NCI-H1436 (cell line): ENCODE measurements around the gene PSME2.
A peak's percentile ranks its signal among the peaks of the same experiment; 100 is the strongest.
"Not testable (repeated sequence)": the region's sequence is repeated elsewhere in the genome, so short reads cannot be mapped to it uniquely, and the experiment has no call there.

Experiments used
- DNase-seq: peaks from one replicate; lab custom pipeline; 2025; lab: John Stamatoyannopoulos, UW

The PSME2 gene

DNA sequence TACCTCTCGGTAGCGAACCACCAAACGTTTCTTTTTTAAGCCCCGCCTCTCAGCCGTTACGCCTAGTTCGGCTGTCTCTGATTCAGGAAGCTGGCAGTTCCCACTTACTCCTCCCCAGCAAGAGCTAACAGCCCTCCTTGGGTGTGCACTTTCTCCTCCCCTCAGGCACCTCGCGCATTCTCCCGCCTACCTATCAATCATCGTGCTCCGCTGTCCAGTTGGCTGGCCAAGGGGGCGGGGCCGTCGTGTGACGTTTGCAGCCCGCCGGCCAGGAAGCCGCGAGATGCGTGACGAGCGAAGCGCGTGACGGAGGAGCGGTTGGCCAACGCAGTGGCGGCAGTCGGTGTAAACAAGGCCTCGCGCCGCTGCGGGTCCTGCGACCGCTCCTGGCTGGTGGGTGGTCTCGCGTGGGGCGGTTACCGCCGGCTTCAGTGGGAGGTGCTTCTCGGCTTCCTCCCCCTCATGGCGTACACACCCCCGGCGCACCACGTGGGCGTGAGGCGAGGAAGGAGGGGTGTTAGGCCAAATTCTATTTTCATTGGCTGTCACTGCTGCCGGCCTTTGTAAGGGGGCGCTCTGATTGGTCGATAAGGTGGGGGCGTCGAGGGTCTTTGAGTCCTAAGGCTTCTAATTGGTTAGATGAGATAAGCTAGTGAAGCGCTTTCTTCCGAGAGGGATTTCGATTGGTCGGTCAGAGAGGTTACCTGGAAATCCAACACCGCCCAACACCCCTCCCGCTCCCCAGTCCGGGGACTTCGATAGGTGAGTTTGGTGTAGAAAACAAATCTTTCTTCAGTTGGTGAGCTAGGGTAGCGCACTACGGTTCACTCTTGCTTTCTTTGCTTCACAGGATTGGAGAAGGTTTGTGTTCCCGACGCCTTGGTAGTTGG lies 31.6 kb downstream of the PSME2 start, which contains the start of the genes DCAF11 and NRL:
Gene DCAF11 (plus strand): TSS at position 246 of the 890 bp plus-strand sequence. CDS start 818 bp downstream, outside the sequence.
Gene NRL (minus strand): TSS at position 418 of the 890 bp plus-strand sequence. CDS start 32,101 bp downstream, outside the sequence.
- DNase-seq: peak; percentile 99

DNA sequence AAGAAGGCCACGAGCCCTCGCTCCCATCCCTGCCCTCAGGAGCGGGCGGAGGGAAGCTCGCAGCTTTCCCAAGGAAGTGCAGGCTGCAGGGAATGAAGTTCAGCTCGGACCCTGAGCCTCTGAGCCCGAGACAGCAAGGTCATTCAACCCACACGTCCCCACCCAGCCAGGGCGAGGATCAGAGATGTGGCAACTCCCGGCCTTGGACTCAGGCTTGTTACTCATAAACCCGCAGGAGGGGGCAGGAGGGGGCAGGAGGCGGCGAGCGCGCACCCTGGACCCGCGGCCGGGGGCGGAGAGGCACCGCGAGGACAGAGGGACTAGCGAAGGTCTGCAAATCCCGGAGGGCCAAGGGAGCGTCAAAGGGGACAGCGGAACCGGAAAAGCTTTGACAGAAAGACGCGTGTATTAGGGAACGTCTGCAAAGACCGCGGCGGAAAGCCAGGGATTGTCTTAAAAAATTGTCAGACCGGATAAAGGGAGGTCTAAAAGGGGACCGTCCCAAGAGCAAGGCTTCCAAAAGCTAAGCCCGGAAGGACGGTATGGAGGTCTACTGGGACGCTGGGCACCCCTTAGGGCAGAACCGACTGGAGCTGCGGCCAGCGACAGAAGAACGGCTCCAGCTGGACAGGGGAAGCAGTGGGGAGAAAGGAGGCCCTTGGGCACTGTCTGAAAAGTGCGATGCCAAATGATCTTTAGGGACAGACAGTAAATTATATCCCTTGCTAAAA lies 32.4 kb downstream of the PSME2 start:
- peak; percentile 69 for DNase-seq

DNA sequence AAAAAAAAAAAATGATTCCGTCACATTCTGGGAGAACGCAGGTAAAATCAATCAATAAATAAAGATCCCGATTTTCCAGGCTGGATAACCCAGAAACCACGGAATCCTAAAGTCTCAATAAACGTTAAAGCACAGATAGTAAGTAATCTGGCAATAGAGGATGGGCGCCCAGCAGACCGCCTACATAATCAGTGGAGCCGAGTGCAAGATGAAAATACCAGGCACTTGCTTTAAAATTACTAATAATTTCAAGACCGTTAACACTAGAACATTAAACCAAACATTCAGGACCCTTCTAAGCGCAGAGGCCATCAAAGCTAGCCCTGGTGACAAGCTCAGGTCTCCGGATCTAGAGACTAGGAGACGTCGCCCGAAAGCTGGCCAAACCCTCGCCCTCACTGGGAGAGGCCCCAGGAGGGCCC lies 33.0 kb downstream of the PSME2 start:
- no peak for DNase-seq

DNA sequence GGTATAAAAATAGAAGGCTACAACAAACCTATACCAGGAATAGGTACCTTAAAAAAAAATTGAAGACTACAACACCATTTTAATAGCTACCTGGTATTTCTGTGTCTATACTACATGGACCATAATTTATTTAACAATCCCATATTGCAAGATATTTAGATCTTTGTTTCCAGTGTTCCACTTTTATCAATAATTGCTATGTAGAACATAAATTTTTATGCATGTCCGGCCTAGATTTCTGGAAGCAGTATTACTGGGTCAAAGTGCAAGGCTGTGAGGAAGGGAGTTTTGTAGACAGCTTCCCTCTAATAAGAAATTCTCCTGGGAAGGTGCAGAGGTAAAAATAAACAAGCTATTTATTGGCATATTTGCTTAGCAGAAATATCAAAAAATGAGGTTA lies 35.9 kb downstream of the PSME2 start:
- no peak for DNase-seq

DNA sequence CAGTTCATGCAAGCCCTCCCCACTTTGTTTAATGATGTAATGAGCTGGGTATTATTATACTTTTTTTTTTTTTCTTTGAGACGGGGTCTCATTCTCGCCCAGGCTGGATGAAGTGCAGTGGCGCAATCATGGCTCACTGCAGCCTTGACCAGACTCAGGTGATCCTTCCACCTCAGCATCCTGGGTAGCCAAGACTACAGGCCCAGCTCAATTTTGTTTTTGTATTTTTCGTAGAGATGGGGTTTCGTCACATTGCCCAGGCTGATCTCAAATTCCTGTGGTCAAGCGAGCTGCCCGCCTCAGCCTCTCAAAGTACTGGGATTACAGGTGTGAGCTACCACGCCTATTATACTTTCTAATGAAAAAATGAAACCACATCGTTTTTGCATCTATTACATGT lies 36.4 kb downstream of the PSME2 start:
- DNase-seq: no peak

DNA sequence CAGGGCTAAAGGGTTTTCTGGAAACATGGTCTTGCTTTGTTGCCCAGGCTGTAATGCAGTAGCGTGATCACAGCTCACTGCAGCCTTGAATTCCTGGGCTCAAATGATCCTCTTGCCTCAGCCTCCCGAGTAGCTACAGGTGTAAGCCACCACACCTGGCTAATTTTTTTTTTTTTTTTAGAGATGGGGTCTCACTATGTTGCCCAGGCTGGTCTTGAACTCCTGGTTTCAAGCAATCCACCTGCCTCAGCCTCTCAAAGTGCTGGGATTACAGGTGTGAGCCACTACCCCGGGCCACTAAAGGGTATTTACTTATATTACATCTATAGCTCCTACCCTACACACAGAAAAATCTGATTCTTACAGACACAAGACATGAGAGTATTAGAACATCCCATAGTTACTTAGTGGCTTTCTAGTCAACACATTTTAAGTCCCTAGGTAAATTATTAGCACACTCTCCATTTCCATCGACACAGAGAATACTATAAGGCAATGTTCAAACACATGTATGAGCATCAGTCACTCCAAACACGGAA lies 38.0 kb downstream of the PSME2 start:
- DNase-seq: no peak

DNA sequence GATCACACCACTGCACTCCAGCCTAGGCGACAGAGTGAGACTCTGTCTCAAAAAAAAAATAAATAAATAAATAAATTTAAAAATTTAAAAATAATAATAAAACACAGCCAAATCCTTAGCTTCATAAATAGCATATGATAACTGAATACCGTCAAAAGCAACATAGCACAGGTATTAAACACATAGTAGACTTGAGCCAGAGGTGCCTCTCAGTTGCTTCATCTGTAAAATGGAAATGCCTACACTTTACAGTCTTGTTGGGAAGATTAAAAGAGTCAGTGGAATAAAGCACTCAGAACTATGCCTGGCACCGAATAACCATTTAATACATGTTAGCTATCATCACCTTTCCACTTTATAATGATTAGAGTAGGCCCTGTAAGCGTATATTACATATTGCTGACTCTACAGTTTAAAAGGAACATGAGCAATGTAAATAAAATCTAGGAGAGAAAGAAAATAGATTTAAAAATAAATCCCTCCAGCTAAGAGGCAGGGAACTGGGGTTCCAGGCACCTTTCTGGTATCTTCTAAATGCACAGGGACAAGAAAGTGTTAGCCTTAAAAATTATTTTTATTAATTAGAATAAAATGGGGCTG lies 39.6 kb downstream of the PSME2 start:
- DNase-seq: no peak

DNA sequence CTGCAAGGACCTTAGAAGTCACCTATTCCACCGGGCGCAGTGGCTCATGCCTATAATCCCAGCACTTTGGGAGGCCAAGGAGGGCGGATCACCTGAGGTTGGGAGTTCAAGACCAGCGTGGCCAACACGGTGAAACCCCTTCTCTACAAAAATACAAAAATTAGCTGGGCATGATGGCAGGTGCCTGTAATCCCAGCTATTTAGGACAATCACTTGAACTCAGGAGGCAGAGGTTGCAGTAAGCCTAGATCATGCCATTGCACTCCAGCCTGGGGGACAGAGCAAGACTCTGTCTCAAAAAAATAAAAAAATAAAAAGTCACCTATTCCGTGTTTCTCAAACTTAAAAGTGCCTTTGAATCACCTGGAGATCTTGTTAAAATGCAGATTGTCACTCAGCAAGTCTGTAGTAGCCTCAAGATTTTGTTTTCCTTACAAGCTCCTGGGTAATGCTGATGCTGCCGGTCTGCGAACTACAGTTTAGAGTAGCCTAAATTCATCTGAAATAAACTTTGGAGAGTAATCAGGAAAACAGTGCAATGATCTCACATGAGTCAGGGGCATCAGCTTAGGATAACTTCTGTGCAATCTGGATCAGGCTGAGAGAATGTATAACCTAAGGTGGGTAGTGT lies 40.7 kb downstream of the PSME2 start:
- DNase-seq: not testable (repeated sequence)

DNA sequence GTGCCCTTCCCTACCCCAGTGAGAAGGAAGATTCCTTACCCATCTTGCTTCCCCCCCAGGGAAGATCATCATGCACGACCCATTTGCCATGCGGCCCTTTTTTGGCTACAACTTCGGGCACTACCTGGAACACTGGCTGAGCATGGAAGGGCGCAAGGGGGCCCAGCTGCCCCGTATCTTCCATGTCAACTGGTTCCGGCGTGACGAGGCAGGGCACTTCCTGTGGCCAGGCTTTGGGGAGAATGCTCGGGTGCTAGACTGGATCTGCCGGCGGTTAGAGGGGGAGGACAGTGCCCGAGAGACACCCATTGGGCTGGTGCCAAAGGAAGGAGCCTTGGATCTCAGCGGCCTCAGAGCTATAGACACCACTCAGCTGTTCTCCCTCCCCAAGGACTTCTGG lies 43.0 kb downstream of the PSME2 start:
- no peak for DNase-seq

DNA sequence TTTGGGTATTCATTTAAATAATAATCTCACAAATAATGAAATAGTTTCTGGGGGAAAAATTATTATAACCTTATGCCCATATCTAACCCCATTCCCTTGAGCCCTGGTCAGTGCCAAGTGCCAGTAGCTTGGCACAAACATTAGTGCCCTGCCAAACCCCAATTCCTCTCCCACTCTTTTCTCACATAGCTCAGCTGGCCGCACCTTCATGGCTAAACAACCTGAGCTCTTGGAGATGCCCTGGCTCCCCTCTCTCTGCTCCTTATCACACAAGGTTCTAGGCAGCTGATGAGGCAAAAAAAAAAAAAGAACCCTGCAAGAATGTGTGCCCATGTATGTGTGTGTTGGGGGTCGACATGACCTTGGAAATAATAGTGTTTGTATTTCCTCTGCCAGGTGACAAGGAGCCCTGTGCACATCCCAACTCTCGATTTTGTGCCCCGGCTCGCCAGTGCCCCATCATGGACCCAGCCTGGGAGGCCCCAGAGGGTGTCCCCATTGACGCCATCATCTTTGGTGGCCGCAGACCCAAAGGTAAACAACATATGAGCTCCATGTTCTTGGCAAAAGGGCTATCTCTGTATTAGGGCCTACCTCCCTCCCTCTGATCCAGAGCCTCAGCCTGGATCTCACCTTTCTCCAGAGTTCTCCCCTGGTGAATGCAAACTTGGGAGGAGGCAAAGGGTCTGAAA lies 43.9 kb downstream of the PSME2 start:
- no peak for DNase-seq

DNA sequence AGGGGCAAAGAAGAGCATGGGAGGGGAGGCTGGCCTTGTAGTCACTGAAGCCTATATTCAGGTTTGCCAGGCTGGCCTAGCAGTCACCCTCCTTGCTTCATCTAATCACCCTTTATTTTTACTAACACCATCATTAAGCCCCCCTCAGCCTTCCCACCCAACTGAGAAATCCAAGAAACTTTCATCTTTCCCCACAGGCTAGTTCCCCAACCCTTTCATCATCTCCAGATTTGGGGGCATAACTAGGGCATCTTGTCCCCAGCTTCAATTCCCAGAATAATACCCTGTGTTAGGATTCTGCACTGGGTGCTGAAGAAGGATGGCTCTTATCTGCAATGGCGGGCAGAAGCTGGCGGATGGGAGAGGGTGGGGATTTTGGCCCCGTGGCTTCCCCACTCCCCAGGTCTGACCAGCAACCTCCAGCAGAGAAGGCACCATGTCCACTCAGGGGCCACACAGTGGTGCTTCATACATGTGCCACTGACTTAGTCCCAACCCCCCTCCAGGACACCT lies 45.4 kb downstream of the PSME2 start:
- DNase-seq: no peak

DNA sequence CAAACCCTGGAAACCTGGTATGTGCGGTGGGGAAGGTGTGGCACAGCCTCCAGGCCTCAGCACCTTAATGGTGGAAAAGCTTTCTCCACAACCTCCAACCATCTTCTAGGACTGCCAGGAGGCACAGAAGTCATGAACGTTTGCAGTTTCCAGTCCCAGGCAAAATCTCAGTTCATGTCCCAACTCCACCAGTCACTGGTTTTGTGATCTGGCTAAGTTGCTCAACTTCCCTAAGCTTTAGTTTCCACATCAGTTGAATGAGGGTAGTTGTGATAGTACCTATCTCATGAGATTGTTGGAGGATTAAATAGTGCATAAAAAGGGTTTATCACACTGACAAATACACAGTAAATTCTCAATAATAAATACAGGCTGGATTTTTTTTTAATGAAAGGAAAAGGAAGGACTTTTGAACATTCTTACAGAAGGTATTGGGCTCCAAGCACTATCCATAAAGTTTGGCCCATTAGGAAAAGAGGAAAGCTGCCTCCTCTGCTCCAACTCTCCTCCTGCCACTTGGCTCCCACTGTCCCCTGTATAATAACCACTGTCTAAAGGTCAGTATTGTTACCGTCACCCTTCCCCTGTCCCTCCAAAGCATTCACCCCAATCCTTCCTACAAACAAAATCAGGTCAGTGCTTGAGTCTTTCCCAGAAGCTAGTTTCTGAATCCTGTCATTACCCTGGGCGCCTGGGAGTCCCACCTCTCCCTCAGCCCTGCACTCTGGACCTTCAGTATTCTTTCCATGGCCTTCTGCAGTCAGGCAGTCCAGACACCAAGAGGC lies 46.0 kb downstream of the PSME2 start:
- DNase-seq: no peak

DNA sequence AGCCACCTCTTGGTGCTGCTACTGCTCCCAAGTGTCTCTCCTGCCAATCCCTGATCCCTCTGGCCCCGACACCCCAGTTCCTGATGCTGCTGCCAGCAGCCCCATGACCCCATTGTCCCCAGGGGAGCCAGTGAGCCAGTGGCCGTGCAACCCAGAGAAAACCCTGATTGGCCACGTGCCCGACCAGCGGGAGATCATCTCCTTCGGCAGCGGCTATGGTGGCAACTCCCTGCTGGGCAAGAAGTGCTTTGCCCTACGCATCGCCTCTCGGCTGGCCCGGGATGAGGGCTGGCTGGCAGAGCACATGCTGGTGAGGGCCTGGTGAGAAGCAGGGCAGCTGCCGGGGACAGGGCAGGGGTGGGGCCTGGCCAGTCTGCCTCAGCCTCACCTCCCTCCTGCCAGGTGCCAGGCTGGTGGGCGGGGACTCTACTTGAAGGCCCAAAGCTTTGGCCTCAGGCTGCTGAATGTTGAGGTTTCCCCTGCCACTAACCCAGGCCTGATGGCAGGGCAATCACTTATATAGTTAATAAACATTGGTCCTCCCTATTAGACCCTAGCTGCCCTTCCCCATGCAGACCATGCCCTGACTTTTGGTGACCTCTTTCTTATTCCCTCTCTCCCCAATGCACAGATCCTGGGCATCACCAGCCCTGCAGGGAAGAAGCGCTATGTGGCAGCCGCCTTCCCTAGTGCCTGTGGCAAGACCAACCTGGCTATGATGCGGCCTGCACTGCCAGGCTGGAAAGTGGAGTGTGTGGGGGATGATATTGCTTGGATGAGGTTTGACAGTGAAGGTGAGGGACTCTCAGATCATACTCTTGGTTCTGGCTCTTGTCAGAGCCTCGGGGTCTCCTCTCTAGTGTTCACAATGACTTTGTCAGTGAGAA lies 47.2 kb downstream of the PSME2 start:
- no peak for DNase-seq

DNA sequence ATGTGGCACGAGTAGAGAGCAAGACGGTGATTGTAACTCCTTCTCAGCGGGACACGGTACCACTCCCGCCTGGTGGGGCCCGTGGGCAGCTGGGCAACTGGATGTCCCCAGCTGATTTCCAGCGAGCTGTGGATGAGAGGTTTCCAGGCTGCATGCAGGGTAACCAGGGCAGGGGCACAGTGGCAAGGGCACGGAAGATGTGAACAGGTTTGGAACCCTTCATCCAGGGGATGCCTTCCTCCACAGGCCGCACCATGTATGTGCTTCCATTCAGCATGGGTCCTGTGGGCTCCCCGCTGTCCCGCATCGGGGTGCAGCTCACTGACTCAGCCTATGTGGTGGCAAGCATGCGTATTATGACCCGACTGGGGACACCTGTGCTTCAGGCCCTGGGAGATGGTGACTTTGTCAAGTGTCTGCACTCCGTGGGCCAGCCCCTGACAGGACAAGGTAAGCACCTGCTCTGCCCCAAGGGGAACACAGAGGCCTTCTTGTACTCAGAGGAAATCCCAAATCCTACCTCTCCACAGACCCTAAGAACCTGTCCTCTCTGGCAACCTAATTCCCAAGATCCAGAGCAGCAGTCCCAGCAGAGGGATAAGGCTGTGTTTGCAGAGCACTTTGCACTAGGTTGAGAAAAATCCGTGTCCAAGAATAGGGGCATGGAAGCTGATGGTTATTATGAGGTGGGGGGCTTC lies 48.0 kb downstream of the PSME2 start:
- no peak for DNase-seq

DNA sequence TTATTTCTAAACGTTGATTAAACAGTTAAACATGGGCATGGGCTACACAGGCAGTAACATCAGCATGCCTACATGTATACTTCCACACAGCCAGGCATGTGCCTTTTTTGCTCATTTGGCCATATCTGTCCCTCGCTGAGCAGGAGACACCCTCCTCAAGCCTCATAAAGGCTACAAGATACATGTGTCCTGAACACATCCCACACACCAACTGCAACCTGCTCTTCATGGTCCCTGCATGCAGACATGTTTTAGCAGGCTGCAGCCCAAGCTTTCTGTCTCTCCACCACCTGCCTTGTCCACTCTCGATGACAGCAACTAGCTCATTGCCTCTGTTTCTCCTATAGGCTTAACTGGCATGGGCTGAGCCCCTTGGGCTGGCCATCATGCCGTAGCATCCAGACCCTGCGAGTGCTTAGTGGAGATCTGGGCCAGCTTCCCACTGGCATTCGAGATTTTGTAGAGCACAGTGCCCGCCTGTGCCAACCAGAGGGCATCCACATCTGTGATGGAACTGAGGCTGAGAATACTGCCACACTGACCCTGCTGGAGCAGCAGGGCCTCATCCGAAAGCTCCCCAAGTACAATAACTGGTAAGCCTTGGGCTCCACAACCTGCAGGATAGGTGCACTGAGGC lies 49.7 kb downstream of the PSME2 start:
- DNase-seq: no peak

DNA sequence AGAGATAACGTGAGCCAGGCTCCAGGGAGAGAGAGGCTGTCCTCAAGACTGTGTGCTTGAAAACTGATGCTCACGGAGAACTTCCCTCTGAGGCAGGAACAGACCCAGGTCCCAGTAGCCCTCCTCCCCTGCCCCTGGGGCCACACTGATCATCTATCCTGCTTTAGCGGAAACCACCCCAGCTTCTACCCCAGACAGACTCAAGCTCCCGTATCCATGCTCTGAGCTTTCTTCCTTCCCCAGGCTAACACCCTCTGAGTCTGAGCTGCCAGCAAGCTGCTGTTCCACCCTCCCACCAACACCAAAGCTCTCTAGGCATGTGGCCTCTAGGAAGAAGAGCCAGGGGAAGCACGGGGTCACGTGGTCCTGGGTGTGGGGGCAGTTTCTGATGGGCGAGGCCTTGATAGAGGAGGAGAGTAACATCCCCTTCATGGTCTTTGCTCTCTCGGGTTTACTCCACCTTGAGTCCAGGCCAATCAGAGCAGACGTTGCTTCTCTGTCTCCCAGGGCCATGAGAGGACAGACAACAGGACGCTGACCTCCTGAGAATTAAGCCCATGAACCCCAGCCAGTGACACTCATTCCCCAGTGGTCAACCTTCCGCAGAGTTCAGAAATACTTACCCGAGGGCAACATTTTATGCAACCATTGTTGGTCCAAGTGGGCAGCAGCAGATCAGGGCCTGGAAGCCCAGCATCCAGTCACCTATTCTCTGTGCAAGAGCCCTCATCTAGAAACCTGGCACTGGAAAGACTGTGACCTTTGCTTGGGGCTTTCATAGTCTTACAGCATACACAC lies 50.9 kb downstream of the PSME2 start:
- no peak for DNase-seq

DNA sequence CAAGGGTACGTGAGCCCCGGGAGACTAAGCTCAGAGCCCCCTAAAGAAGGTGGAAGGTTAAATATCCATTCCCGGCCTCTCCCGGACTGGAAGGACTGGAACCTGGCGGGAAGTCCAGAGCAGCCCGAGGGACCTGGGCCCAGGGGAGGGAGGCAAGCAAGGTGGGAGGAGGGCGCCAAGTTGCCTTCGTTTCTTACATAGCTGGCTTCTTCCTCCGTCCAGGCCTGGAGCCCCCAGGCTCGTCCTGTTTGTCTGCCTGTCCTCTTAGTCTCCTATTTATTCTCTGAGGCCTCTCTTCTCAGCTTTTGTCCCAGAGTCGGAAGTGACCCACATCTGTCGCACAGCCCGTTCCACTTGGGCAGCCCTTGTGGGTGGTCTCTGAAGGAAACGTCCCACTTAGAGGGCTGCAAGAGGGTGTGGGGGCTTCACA lies 51.6 kb downstream of the PSME2 start:
- no peak for DNase-seq
